ENCODE data around the gene KCNC2.

- TF ChIP-seq CTCF (IDR thresholded peaks at IDR 0.05; ENCODE audit: low read length), result no peak
- no peak for TF ChIP-seq EZH2phosphoT487 (IDR thresholded peaks at IDR 0.05; ENCODE audit: low read length)
Observed at GRCh38 chr12:75129275-75129674, 80.4 kb downstream of the KCNC2 start.

Measured in MM.1S (cell line).